HFFc6 (cell line): ENCODE data around the gene ERCC1. TPM values are rescaled to one million over a fixed set of nuclear protein-coding genes. Genes with fewer than 3 reads are reported as not detected.
"Not testable (repeated sequence)": the region's sequence is repeated elsewhere in the genome, so short reads cannot be mapped to it uniquely, and the experiment has no call there.

ENCODE experiments used
- DNase-seq: peaks from one replicate; pipeline ENCODE4 v3.0.0-alpha.2; 2018
- H3K27ac Mint-ChIP-seq: 2 replicates; pipeline ENCODE4 v1.8.0; 2020; ENCODE audit warnings: mild to moderate bottlenecking, mixed read lengths
- H3K27me3 Mint-ChIP-seq: 2 replicates; pipeline ENCODE4 v1.8.0; 2021; ENCODE audit warnings: mild to moderate bottlenecking, moderate library complexity, mixed read lengths; ENCODE audit not compliant: insufficient read depth
- H3K36me3 Mint-ChIP-seq: 2 replicates; pipeline ENCODE4 v1.8.0; 2021; ENCODE audit warnings: low read depth, mixed read lengths
- H3K4me1 Mint-ChIP-seq: 2 replicates; pipeline ENCODE4 v1.8.0; 2020; ENCODE audit warnings: low read depth, mixed read lengths
- H3K4me3 Mint-ChIP-seq: 2 replicates; pipeline ENCODE4 v1.8.0; 2020; ENCODE audit warnings: mild to moderate bottlenecking, moderate library complexity, mixed read lengths
- H3K9me3 Mint-ChIP-seq: 2 replicates; pipeline ENCODE4 v1.8.0; 2020; ENCODE audit warnings: mild to moderate bottlenecking, mixed read lengths
- total RNA-seq, 6 experiments: library from RNA; stranded (reverse); fragmentation: NEBNext Ultra II Directional; extraction: Animal tissue kit (Norgen Biotek cat#: 25700); gene quantifications; 2 replicates in 1 of 6; 3 replicates in 5 of 6; pipeline ENCODE4 v1.2.3, GENCODE V29; 2021
- TF ChIP-seq, protein P1 (sequence below): fragments of 200-600 bp; sonication (generic); IDR thresholded peaks from 2 replicates; pipeline ENCODE4 v1.5.0; 2021; ENCODE audit warnings: antibody characterized with exemption, mild to moderate bottlenecking

The ERCC1 gene
- total RNA-seq, 6 experiments from 2014 or later: 106 to 129 (median 117) TPM

DNA sequence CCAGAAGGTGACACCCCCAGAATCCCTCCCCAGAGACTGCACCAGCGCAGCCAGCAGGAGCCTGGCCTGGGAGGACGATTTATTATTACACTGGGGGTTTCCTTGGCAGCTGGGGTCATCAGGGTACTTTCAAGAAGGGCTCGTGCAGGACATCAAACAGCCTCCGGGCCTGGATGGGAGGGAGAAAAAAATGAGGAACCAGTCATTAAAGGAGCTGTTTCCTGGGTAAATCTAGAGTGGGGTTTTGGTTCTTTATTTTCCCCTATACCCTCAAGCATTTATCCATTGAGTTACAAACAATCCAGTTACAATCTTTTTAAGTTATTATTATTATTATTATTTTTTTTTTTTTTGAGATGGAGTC lies 14.2 kb downstream of the ERCC1 start:
- peaks cover 47% of the 10 kb centered on the region for H3K4me1 Mint-ChIP-seq
- DNase-seq: no peak
- peaks cover 16% of the 10 kb centered on the region for H3K27me3 Mint-ChIP-seq
- H3K4me3 Mint-ChIP-seq: no peak overlapping the region
- H3K27ac Mint-ChIP-seq: no peak overlapping the region
- TF ChIP-seq, protein P1, sequence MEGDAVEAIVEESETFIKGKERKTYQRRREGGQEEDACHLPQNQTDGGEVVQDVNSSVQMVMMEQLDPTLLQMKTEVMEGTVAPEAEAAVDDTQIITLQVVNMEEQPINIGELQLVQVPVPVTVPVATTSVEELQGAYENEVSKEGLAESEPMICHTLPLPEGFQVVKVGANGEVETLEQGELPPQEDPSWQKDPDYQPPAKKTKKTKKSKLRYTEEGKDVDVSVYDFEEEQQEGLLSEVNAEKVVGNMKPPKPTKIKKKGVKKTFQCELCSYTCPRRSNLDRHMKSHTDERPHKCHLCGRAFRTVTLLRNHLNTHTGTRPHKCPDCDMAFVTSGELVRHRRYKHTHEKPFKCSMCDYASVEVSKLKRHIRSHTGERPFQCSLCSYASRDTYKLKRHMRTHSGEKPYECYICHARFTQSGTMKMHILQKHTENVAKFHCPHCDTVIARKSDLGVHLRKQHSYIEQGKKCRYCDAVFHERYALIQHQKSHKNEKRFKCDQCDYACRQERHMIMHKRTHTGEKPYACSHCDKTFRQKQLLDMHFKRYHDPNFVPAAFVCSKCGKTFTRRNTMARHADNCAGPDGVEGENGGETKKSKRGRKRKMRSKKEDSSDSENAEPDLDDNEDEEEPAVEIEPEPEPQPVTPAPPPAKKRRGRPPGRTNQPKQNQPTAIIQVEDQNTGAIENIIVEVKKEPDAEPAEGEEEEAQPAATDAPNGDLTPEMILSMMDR: no peak
- peaks cover 51% of the 10 kb centered on the region for H3K36me3 Mint-ChIP-seq
- no peaks in the 10 kb centered on the region for H3K9me3 Mint-ChIP-seq

- H3K4me1 Mint-ChIP-seq: peaks cover 49% of the 10 kb centered on the region
- H3K27ac Mint-ChIP-seq: peak overlapping the region; percentile 50
- TF ChIP-seq, protein P1: no peak
- DNase-seq: no peak
- peaks cover 16% of the 10 kb centered on the region for H3K27me3 Mint-ChIP-seq
- peak overlapping the region; percentile 10; the same call in 1 of the 2 replicates for H3K4me3 Mint-ChIP-seq
- peaks cover 46% of the 10 kb centered on the region for H3K36me3 Mint-ChIP-seq
- no peaks in the 10 kb centered on the region for H3K9me3 Mint-ChIP-seq
Observed at GRCh38 chr19:45408830-45409556, 14.7 kb downstream of the ERCC1 start.

DNA sequence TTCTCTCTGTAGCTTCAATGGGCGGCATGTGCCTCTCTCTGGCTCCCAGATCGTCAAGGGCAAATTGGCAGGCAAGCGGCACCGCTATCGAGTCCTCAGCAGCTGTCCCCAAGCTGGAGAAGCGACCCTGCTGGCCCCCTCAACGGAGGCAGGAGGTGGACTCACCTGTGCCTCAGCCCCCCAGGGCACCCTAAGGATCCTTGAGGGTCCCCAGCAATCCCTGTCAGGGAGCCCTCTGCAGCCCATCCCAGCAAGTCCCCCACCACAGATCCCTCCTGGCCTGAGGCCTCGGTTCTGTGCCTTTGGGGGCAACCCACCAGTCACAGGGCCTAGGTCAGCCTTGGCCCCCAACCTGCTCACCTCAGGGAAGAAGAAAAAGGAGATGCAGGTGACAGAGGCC lies 15.6 kb downstream of the ERCC1 start:
- Mint-ChIP-seq H3K36me3 (peaks cover 37% of the 10 kb centered on the region), H3K9me3 (no peaks in the 10 kb centered on the region), H3K4me1 (peaks cover 51% of the 10 kb centered on the region), H3K27ac (peak overlapping the region; percentile 50), H3K27me3 (peaks cover 18% of the 10 kb centered on the region), H3K4me3 (peak overlapping the region; percentile 97)
- TF ChIP-seq, protein P1: no peak
- no peak for DNase-seq

- H3K4me1 Mint-ChIP-seq: peaks cover 57% of the 10 kb centered on the region
- peaks cover 18% of the 10 kb centered on the region for H3K27me3 Mint-ChIP-seq
- not testable (repeated sequence) for H3K9me3 Mint-ChIP-seq, DNase-seq
- peak overlapping the region; percentile 50; the same call in 1 of the 2 replicates for H3K27ac Mint-ChIP-seq
- peak overlapping the region; percentile 97 for H3K4me3 Mint-ChIP-seq
- peaks cover 32% of the 10 kb centered on the region for H3K36me3 Mint-ChIP-seq
Observed at GRCh38 chr19:45407585-45407984, 16.1 kb downstream of the ERCC1 start.

GRCh38 chr19:45407091-45407375 lies 16.7 kb downstream of the ERCC1 start:
- Mint-ChIP-seq H3K27ac (peak overlapping the region; percentile 97), H3K4me1 (peaks cover 61% of the 10 kb centered on the region), H3K4me3 (peak overlapping the region; percentile 97), H3K9me3 (no peaks in the 10 kb centered on the region), H3K27me3 (peaks cover 17% of the 10 kb centered on the region), H3K36me3 (peaks cover 28% of the 10 kb centered on the region)
- DNase-seq: no peak
- TF ChIP-seq, protein P1: no peak; the same call in 1 of the 2 replicates

DNA sequence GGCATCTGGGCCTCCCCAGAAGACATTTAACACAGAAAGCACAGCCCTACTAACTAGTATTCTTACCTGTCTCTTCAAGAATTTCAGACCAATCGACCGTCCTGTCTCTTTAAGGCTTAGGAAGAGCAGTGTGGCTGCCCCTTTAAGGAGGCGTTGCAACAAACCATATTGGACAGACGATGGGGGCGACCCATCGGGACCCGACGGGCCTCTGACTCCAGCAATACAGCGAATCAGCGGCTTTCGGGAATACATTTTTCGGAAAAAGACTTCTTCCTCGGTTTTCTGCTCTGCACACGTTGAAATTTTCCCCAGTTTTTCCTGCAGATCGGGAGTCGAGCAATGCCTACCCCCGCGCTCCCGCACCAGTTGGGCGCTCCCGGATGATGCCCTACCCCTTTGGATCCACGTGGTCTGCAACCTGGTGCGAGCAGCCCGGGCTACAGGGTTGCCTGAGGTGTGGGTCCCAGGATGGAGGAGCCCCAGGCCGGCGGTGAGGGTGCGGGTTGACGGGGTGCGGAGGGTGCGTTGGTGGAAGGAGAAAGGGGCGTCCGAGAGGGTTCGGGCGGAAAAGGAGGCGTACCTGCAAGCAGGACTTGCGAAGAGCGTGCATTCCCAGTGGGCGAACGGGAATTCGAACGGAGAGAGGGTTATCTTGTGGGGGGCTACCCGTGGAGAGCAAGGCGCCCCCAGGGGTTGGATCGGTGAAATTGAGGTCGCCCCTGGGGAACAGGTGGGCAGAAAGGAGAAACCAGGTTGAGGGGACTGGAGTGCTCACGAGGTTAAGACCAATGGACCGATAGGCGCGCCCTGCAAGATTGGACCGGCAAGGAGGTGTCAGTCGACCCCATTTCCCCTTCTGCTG lies 17.3 kb downstream of the ERCC1 start, which contains the start of gene POLR1G:
POLR1G (plus strand) TSS at position 419 of the 865 bp plus-strand sequence; CDS start at position 472, 53 bp downstream.
- Mint-ChIP-seq H3K27ac (peak within 1 kb of the TSS; percentile 97), H3K4me3 (peak within 1 kb of the TSS; percentile 97), H3K27me3 (peaks cover 17% of the 10 kb centered on the region), H3K36me3 (peaks cover 28% of the 10 kb centered on the region), H3K4me1 (peaks cover 65% of the 10 kb centered on the region), H3K9me3 (no peaks in the 10 kb centered on the region)
- TF ChIP-seq, protein P1: peak; percentile 49
- DNase-seq: peak; percentile 62
